H1 (cell line): ENCODE results near the gene BIK. TPM values are rescaled to one million over a fixed set of nuclear protein-coding genes. Genes with fewer than 3 reads are reported as not detected.

Source experiments
- CBX8 ChIP-seq: fragments of 300-800, 300-1000 bp; sonication (generic); IDR thresholded peaks from 2 replicates; pipeline ENCODE4 v1.7.1; 2016; ENCODE audit warnings: low read depth, low read length, borderline replicate concordance
- CREB1 ChIP-seq: IDR thresholded peaks from 2 replicates; pipeline ENCODE4 v1.6.1; 2012; ENCODE audit warnings: inconsistent platforms
- KDM1A ChIP-seq: fragments of 200-600, 300-600 bp; sonication (generic); IDR thresholded peaks from 2 replicates; pipeline ENCODE4 v1.7.1; 2016; ENCODE audit warnings: mild to moderate bottlenecking, low read length, borderline replicate concordance
- ZNF274 ChIP-seq: IDR thresholded peaks from 2 replicates; pipeline ENCODE4 v1.7.0; 2012; ENCODE audit warnings: low read length, borderline replicate concordance; ENCODE audit errors: extremely low read depth
- polyA plus RNA-seq, 7 experiments: library from polyadenylated mRNA; depleted of rRNA in 3 of 7; stranded (reverse) in 5 of 7; unstranded in 2 of 7; fragments of >200 nt in 5 of 7; fragments of 200-250 nt in 2 of 7; gene quantifications; 1 replicate in 5 of 7; 2 replicates in 1 of 7; 4 replicates in 1 of 7; pipeline versions ENCODE4 v1.2.1 to v1.2.3, GENCODE V29; 2011 to 2013; ENCODE audit warnings: missing spikeins in 2 of 7, mixed read lengths in 2 of 7
- total RNA-seq: library from RNA; stranded (reverse); fragmentation: NEBNext Ultra II Directional; extraction: Animal tissue kit (Norgen Biotek cat#: 25700); gene quantifications from 2 replicates; pipeline ENCODE4 v1.2.1, GENCODE V29; 2021

Gene BIK
- total and polyA plus RNA-seq, 2 of the 8 experiments (the other 6 are each of a cell fraction or from before 2014, with no cell fraction given), result 3.3 to 5.5 TPM

- TF ChIP-seq CBX8, result no peak
- TF ChIP-seq ZNF274, result no peak
- TF ChIP-seq CREB1, result no peak
- TF ChIP-seq KDM1A, result no peak
Measured at GRCh38 chr22:43100225-43100624, 10.3 kb upstream of the BIK start (continued).
